ENCODE data around the gene NKX6-1. TPM values are rescaled to one million over a fixed set of nuclear protein-coding genes. Genes with fewer than 3 reads are reported as not detected.

NKX6-1 gene
- total RNA-seq, 1 donor from 2014 or later = not detected

DNA sequence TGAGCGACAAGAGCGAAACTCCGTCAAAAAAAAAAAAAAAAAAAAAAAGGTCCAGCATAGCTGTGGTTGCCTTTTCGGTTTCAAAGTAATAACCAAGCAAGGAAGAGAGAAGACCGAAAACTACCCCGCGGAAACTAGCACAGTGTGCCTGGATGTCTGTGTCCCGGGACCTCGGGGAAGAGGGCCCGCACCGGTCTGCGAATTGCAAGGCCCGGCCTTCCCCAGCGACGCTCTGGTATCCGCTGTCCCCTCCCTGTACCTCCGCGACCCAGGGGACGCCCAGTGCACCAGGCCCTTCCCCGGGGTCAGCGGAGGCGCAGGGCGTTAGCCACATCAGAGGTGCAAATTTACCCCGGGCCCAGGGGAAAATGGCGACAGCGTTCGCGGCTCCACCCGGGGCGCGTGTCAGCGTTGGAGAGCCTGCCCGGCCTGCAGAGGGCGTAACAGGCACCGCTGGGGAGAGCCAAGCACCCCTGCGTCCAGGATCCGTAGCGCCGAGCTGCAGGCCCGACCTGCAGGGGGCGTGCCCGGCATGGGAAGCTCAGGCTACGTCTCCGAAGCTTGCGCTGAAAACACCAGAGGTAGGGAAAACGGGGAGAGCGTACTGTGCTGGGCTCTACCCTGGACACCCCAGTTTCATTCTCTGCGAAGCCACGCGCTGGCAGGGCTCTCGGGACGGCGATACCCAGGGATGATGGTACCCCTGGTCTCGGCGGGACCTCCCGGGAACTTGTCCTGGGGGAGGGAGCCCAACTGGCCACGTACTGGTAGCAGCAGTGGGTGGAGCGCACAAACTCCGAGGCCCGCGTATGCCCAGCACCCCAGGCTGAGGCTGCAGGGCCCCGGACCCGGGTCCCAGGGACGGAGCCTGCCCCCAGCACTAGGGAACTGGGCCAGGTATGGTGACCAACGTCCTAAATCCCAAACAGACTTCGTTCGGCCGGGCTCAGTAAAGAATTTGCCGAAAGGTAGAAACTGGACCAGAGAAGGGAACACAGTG lies 16.2 kb downstream of the NKX6-1 start:
- intact Hi-C loops (cut with DNase I) = no loop called here
- DNase-seq (ENCODE audit: missing footprints) = no peak
- no peak for ATAC-seq

DNA sequence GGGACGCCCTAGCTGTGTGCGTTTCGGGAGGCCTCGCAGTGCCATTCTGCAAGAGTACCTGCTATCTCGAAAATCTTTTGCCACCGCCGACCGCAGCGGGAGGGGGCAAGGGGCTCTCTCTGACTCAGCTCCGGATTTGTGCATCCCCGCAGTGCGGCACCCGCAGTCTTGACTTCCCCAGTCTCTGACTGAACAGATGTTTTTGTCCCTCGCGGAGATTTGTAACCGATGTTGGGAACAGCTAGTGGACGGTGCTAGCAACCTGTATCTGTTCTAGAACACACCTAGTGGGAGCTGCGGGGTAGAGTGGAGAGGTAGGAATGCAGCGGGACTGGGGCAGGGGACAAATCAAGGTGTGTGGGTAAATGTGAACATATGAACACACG lies 17.2 kb downstream of the NKX6-1 start:
- intact Hi-C loops (cut with DNase I) = no loop called here
- ATAC-seq (no peak), DNase-seq (ENCODE audit: missing footprints) (no peak)

DNA sequence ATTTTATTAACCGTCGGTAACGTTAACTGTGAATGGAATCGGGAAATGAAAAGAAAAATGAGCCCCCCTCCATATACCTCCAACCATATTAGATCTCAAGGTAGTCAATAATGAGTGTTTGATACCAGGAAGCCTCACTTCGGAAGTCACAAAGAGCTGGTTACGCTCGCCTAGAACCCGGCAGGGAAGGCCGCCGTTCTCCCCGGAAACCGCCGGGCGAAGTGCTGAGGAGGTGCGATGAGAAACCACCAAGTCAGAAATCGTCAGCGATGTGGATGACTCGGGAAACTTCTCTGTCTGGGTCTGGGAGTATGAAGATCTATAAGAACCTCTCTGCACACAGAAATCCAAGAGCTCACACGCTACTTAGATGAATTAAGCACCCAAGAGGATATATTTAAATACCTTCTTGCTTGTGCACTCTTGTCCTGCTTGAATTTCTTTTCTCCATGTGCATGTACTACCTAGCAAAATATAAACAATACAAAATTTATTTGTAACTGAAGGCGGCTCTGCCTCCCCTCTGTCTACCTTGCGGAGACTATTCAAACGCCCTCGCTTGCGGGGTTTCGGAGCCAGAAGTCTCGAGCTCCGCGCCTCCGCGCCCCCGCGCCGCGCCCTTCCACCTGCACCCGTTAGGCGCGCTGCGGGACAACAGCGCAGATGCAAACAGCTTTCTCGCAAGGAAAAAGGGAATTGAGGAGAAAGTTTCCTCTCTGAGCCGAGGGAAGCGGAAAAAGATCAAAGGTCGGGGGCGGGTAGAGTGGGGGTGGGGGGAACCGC lies 17.8 kb downstream of the NKX6-1 start:
- DNase-seq (ENCODE audit: missing footprints) = no peak
- intact Hi-C loops (cut with DNase I) = no loop called here
- ATAC-seq = no peak

DNA sequence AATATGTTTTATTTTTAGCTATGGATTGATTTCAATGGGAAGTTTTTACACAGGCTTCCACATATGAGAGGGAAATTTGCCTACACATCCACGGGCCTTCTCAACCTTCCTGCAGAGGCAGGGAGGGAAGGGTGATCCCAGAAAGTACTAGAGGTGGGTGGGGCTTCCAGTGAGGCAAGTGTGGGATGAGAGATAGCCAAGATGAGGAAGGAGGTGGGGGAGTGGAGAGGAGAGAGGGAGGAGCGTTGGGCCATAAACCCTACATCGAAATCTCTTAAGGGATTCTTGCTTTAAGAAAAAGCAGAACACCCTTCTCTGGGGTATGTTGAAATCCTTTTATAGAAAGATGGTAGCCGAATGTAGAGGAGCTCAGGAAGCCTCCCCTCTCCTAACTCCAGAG lies 19.0 kb downstream of the NKX6-1 start:
- intact Hi-C loops (cut with DNase I) = no loop called here
- DNase-seq (ENCODE audit: missing footprints) (no peak), ATAC-seq (no peak)

DNA sequence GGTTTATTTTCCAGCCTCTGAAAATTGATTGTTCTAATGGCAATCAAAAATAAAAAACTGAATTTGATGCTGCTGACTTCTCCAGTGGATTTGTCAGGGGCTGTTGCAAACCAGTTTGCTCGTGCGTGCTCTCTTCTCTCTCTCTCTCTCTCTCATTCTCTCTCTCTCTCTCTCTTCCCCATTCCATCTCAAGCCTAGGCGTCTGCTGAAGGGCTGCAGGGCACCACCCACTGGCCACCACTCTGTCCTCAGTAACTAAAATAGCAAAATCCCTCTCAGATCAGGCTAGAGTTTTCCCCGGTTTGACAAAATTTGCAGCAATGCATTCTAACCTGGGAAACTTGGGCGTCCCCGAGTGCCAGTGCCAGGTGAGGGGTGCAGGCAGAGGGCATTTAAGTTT lies 19.4 kb downstream of the NKX6-1 start:
- ATAC-seq (no peak), DNase-seq (ENCODE audit: missing footprints) (no peak)
- intact Hi-C loops (cut with DNase I) = no loop called here

DNA sequence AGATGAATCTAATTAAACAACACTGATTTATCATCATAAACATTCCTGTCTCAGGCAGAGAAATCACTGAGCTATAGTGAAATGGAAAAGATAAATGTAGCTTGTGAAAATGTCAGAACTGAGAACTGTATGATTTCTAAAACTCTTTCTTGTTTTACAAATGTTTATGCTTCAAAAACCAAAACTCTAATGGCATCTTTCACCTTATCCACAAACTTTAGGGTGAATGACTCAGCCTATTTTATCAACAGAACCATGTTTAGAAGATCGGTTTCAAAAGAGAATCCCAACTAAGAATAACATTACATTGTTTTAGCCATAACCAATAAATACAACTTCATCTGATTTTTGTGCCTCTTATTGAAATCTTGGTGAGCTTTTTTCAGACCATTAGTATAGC lies 21.4 kb downstream of the NKX6-1 start:
- no peak for ATAC-seq
- intact Hi-C loops (cut with DNase I) = no loop called here
- DNase-seq (ENCODE audit: missing footprints) = no peak

DNA sequence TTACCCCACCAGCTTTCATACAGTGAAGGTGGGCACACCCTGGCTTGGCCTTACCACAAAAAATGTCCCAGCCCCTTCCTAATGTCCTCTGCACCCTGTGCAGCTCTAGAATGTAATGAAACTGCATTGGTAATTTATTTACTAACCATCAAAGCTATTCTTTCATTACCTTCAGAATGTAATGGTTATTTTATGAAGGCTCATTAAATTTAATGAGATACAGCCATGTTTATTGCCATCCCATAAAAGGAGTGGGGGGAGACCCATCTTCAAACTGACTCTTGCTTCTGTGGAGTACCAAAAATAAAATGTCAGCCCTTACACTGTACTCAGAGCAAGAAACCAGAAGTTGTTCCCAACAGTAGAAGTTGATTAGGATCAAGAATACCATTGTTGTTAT lies 25.0 kb downstream of the NKX6-1 start:
- ATAC-seq (no peak), DNase-seq (ENCODE audit: missing footprints) (no peak)
- intact Hi-C loops (cut with DNase I) = no loop called here

DNA sequence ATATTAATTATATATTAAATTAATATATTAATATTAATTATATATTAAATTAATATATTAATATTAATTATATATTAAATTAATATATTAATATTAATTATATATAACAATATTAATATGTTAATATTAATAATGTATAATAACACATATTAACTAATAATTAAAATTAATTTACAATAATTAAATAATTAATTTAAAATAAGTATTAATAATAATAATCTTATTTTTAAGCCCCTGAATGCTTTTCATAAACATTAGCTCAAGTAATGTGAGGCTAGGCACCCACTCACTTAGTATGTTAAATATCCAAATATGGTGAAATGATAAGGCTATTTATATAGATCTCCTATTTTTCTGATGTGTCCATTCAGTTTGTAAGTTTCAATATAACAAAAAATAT lies 26.9 kb downstream of the NKX6-1 start:
- ATAC-seq (no peak), DNase-seq (ENCODE audit: missing footprints) (no peak)
- intact Hi-C loops (cut with DNase I) = no loop called here

DNA sequence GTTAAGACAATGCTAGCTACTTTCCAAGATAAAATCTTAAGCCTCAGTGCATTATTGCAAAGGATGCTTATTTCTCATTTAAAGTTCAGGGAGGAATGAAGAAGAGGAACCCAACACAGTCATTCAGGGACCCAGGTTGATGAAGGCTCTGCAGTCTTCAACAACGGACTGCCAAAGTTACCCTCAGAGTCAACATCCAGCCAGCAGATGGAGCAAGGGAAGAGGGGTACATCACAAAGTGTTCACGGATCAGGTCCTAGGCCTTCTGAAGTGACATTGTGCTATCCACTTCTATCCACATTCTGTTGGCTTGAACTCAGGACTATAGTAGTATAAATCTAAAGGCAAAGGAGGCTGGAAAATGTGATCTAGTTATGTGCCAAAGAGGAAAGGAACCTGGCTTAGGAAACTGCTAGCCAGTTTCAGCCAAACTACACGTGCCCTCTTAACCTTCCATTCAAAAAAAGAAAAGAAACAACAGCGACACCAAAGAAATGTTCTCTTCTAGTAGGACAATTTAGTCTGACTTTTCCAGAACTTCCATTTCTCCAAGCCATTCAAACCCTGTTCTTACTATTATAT lies 28.8 kb downstream of the NKX6-1 start:
- intact Hi-C loops (cut with DNase I) = no loop called here

DNA sequence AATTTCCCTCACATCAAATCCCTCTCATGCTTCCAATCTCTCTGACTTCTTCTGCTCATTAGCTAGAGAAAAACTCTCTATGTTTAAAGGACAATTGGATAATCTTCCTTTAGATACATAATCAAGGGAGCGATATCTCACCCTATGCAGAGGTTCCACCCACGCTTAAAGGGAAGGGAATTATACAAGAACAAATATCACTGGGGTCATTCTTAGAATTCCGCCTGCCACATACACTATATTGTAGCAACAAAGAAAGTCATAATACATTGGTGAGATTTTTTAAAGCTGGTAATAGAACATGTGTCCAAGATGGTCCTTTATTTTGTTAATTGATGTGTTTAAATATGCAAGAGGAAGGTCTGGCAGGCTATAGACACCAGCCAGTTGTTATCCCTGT lies 31.5 kb downstream of the NKX6-1 start:
- intact Hi-C loops (cut with DNase I) = no loop called here
- no peak for ATAC-seq
- no peak for DNase-seq (ENCODE audit: missing footprints)

More for the DNA sequence above, 28.8 kb downstream of the NKX6-1 start:
- no peak for ATAC-seq
- no peak for DNase-seq (ENCODE audit: missing footprints)

DNA sequence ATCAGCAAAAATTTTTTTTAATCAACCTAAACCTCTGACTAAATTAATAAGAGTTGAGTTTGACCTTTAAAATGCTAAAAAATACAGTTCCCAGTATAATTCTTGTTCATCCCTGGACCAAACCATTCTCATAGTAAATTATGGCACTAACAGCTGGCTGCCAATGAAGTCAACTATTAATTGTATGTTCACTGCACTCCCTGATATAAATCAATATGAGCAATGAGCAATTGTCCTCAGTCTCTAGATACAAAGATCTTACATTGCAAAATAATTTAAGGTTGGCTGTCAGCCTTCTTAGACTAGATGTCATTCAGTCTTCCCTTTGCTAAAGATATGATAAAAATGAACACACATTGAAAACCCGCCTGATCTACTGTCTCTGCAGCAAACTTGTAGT lies 39.3 kb downstream of the NKX6-1 start:
- no peak for ATAC-seq
- no peak for DNase-seq (ENCODE audit: missing footprints)
- intact Hi-C loops (cut with DNase I) = no loop called here

DNA sequence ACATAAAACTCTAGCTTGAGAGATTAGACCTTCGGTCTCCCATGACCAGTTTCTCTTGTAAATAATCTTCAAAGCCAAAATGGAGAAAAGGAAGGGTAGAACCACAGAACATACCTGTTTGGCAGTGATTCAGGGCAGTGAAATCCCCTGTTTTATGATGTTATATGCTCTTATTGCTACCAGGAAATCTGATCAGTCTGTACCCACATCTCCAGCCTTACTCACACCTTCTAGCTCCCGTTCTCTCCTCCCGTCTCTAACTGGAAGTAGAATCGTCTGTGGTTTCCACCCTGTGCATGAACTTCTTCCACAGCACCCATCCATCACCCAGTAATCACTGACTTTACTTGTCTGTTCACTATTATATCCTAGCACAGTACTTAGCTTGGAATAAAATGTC lies 42.9 kb downstream of the NKX6-1 start:
- no peak for ATAC-seq

DNA sequence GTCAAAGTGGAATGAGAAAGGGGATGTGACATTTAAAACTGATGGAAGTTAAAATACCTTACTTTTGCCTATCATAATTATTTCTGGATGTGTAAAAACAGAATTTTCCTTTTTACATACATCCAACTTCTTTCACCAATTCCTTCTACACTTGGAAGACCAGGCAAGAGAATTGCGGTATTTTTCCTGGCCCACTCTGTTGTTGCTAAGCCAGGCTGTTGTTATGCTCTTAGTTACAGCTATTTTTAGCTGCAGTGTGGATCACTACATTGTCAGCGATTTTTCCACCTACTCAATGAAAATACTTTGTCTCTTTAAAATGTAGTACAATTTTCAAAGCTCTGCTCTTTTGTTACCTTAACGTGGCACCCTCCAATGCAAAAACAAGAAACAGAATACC lies 43.4 kb downstream of the NKX6-1 start:
- intact Hi-C loops (cut with DNase I) = no loop called here
- ATAC-seq = no peak
- DNase-seq (ENCODE audit: missing footprints) = no peak

More for the DNA sequence above, 42.9 kb downstream of the NKX6-1 start:
- intact Hi-C loops (cut with DNase I) = no loop called here
- no peak for DNase-seq (ENCODE audit: missing footprints)

DNA sequence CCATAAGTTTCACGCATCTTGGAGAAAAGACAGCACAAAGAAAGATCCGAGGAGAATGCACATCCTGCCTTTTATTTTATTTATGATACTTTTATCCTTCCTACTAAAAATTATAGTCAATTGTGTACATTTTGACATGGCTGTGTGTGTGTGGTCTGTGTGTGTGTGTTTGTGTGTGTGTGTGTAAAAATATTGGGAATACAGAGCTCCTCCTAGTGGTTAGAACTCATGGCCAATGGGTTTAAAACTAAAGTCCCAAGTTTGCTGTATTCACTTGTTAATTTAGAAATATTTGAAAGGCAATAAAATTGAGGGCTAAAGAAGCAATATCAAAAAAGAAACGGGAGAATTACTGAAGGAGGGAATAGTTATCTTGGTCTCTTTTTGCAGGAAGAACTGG lies 47.5 kb downstream of the NKX6-1 start:
- ATAC-seq = no peak
- intact Hi-C loops (cut with DNase I) = no loop called here

DNA sequence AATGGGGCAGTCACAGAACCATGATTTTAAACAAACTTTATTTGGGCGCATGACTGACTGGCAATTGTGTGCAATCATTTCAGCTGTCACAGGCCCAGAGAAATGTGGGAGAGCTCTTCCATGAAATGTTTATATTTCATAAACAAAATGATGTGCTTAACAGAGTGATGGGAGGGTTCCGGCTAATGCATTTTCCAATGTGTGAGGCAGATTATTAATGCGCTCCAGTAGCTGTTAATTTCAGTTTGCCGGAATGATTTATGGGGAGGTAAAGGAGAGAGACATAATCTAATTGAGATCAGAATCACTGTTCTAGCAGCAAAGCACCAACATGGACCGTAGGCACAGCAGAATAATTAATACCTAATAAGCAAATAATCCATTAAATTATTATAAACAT lies 55.6 kb downstream of the NKX6-1 start:
- intact Hi-C loops (cut with DNase I) = no loop called here
- ATAC-seq = no peak
- DNase-seq (ENCODE audit: missing footprints) = no peak

More for the DNA sequence above, 47.5 kb downstream of the NKX6-1 start:
- DNase-seq (ENCODE audit: missing footprints) = no peak

DNA sequence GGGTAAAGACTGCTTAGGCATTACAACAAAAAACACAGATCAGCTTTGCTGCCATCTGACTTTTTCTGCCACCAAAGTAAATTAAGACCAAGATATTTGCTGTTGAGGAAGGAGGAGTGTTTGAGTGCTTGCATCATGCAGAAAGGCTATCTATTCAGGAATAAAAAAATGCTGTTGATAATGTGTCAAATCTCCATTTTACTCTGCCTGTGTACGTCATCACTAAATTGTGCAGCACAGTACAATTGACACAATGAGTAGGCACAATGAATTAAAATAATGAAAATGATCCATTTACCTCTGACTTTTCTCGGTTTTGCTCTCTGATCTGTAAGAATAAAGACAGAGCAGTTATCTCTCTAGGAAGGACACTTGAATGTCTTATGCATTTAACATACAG lies 56.3 kb downstream of the NKX6-1 start:
- intact Hi-C loops (cut with DNase I) = no loop called here
- DNase-seq (ENCODE audit: missing footprints) (no peak), ATAC-seq (no peak)

All from Right ventricle myocardium inferior (tissue), 1 donor.